Measurements from ENCODE around the gene SLC9B1. TPM values are rescaled to one million over a fixed set of nuclear protein-coding genes. Genes with fewer than 3 reads are reported as not detected.
A peak's percentile ranks its signal among the peaks of the same experiment; 100 is the strongest.

Gene SLC9B1
- total and polyA plus RNA-seq, 2 donors: 2.4 to 4.3 TPM

GRCh38 chr4:102860611-102861324 is 158.7 kb downstream of the SLC9B1 start:
- no peak for DNase-seq (ENCODE audit: low read depth in 6 of 9, low spot score in 9 of 9)

DNA sequence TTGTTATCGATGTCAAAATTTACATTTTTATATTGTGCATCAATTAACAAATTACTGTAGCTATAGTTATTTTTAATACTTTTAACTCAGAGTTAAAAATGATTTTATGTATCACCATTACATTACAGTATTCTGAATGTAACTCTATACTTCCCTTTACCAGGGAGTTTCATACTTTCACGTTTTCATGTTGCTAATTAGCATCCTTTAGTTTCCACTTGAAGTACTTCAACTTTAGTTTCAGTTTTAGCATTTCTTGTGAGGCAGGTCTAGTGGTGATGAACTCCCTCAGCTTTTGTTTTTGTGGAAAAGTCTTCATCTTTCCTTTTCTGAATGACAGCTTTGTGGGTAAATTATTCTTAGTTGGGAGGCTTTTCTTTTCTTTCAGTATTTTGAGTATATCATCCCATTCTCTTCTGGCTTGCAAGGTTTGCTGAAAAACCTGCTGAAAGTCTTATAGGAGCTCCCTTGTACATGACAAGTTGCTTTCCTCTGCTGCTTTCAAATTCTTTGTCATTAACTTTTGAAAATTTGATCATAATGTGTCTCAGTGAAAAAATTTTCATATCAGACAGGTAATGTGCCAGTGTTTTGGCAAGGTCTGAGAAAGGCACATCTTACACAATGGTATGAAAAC is 160.6 kb downstream of the SLC9B1 start:
- Histone ChIP-seq H3K4me1 (ENCODE audit: control insufficient read depth in 2 of 2, insufficient read depth in 2 of 2, low read length in 2 of 2) (peaks cover 0 to 2% of the 10 kb centered on the region in 2 donors), H3K4me3 (ENCODE audit: low read length in 2 of 2) (no peak overlapping the region), H3K27me3 (ENCODE audit: control insufficient read depth in 2 of 2, insufficient read depth in 1 of 2, low read length in 1 of 2) (no peaks in the 10 kb centered on the region), H3K9me3 (ENCODE audit: control insufficient read depth in 2 of 2, insufficient read depth in 1 of 2, low read length in 1 of 2) (peaks cover 0 to 4% of the 10 kb centered on the region in 2 donors), H3K36me3 (ENCODE audit: control insufficient read depth in 2 of 2, insufficient read depth in 2 of 2, low read length in 1 of 2) (no peaks in the 10 kb centered on the region), H3K27ac (ENCODE audit: low read depth in 1 of 2, low read length in 1 of 2) (no peak overlapping the region)
- DNase-seq (ENCODE audit: low read depth in 6 of 9, low spot score in 9 of 9): no peak
- 95% methylated on average over 2 of the region's 2 CpGs for WGBS

More at GRCh38 chr4:102860611-102861324, 158.7 kb downstream of the SLC9B1 start:
- H3K27ac ChIP-seq (ENCODE audit: low read depth in 1 of 2, low read length in 1 of 2): peak overlapping the region in 1 of 2 donors; percentile 15
- H3K9me3 ChIP-seq (ENCODE audit: control insufficient read depth in 2 of 2, insufficient read depth in 1 of 2, low read length in 1 of 2): peaks cover 0 to 4% of the 10 kb centered on the region in 2 donors
- H3K4me1 ChIP-seq (ENCODE audit: control insufficient read depth in 2 of 2, insufficient read depth in 2 of 2, low read length in 2 of 2): peaks cover 0 to 2% of the 10 kb centered on the region in 2 donors
- no peak overlapping the region for H3K4me3 ChIP-seq (ENCODE audit: low read length in 2 of 2)
- H3K27me3 ChIP-seq (ENCODE audit: control insufficient read depth in 2 of 2, insufficient read depth in 1 of 2, low read length in 1 of 2): no peaks in the 10 kb centered on the region
- WGBS: 98% methylated on average over 2 of the region's 2 CpGs
- H3K36me3 ChIP-seq (ENCODE audit: control insufficient read depth in 2 of 2, insufficient read depth in 2 of 2, low read length in 1 of 2): no peaks in the 10 kb centered on the region

Other genes starting within 250 kb of the SLC9B1 start
- gene UBE2D3, start 192.2 kb downstream of the SLC9B1 start, total RNA-seq: 326 TPM
- gene UBE2D3, start 192.2 kb downstream of the SLC9B1 start, polyA plus RNA-seq: 318 TPM
- 35.2 TPM for gene CISD2, start 150.7 kb downstream of the SLC9B1 start, total RNA-seq
- gene CISD2, start 150.7 kb downstream of the SLC9B1 start, polyA plus RNA-seq: 28.8 TPM
- 6.4 TPM for gene SLC9B2, start 57.1 kb upstream of the SLC9B1 start, total RNA-seq
- 4.7 TPM for gene SLC9B2, start 57.1 kb upstream of the SLC9B1 start, polyA plus RNA-seq
- 80.2 TPM for gene BDH2, start 80.1 kb upstream of the SLC9B1 start, total RNA-seq
- gene BDH2, start 80.1 kb upstream of the SLC9B1 start, polyA plus RNA-seq: 81.6 TPM
- gene CENPE, start 178.6 kb upstream of the SLC9B1 start, total RNA-seq: 21.2 TPM
- 2.5 TPM for gene CENPE, start 178.6 kb upstream of the SLC9B1 start, polyA plus RNA-seq